ENCODE data around the gene KLHL17. TPM values are rescaled to one million over a fixed set of nuclear protein-coding genes. Genes with fewer than 3 reads are reported as not detected.

KLHL17 gene
- total RNA-seq, 1 donor from 2014 or later = 19.6 TPM

DNA sequence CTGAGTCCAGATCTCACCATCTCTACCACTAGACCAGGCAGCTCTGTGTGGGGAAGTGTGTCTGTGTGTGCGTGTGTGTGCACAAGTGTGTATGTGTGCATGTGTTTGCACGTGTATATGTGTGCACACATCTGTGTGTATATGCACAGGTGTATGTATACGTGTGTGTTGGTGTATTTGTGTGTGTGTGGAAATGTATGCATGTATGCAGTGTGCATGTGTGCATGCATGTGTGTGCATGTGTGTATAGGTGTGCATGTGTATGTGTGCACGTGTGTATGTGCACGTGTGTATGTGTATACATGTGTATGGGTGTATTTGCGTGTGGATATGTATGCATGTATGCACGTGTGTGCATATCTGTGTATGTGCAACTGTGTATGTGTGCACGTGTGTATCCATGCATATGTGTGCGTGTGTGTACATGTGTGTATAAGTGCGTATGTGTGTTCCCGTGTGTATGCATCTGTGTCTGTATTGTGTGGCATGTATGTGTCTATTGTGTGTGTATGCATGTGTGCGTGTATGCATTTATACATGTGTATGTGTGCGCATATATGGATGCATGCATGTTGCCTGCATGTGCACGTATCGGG is 9.0 kb downstream of the KLHL17 start:
- no peak for DNase-seq (ENCODE audit: extremely low spot score in 2 of 2)
- Histone ChIP-seq H3K4me1 (peaks cover 36% of the 10 kb centered on the region), H3K9me3 (no peaks in the 10 kb centered on the region), H3K27me3 (peaks cover 4% of the 10 kb centered on the region), H3K4me3 (no peak overlapping the region), H3K36me3 (no peaks in the 10 kb centered on the region), H3K27ac (no peak overlapping the region)
- no peak for TF ChIP-seq POLR2A (IDR thresholded peaks at IDR 0.05)
- TF ChIP-seq POLR2AphosphoS5 (IDR thresholded peaks at IDR 0.05; ENCODE audit: insufficient read depth in 1 of 2, low read depth in 1 of 2) = no peak
- TF ChIP-seq, protein P1, sequence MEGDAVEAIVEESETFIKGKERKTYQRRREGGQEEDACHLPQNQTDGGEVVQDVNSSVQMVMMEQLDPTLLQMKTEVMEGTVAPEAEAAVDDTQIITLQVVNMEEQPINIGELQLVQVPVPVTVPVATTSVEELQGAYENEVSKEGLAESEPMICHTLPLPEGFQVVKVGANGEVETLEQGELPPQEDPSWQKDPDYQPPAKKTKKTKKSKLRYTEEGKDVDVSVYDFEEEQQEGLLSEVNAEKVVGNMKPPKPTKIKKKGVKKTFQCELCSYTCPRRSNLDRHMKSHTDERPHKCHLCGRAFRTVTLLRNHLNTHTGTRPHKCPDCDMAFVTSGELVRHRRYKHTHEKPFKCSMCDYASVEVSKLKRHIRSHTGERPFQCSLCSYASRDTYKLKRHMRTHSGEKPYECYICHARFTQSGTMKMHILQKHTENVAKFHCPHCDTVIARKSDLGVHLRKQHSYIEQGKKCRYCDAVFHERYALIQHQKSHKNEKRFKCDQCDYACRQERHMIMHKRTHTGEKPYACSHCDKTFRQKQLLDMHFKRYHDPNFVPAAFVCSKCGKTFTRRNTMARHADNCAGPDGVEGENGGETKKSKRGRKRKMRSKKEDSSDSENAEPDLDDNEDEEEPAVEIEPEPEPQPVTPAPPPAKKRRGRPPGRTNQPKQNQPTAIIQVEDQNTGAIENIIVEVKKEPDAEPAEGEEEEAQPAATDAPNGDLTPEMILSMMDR (IDR thresholded peaks at IDR 0.05) = no peak
- intact Hi-C loops (cut with DNase I) = no loop called here

DNA sequence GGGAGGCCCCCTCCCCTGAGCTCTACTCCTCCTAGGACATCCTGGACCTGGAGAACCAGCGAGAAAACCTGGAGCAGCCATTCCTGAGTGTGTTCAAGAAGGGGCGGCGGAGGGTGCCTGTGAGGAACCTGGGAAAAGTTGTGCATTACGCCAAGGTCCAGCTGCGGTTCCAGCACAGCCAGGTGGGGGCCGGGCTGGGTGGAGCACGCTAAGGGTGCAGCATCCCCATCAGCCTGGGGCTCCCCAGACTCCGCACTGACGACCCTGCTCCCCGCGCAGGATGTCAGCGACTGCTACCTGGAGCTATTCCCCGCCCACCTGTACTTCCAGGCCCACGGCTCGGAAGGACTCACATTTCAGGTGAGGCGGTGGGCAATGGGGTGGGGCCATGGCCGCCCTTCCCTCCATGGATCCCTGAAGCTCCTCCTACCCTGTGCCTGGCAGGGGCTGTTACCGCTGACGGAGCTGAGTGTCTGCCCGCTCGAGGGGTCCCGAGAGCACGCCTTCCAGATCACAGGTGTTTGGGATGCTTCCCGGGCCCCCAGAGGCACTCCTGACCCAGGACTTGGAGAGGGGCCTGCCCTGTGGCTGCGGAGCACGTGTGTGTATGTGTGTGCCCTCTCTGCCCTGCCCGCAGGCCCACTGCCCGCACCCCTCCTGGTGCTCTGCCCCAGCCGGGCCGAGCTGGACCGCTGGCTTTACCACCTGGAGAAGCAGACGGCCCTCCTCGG is 10.0 kb downstream of the KLHL17 start:
- H3K27me3 ChIP-seq = peaks cover 4% of the 10 kb centered on the region
- no peak overlapping the region for H3K4me3 ChIP-seq
- no peak overlapping the region for H3K27ac ChIP-seq
- H3K9me3 ChIP-seq = no peaks in the 10 kb centered on the region
- intact Hi-C loops (cut with DNase I) = no loop called here
- peaks cover 39% of the 10 kb centered on the region for H3K4me1 ChIP-seq
- TF ChIP-seq POLR2AphosphoS5 (IDR thresholded peaks at IDR 0.05; ENCODE audit: insufficient read depth in 1 of 2, low read depth in 1 of 2) (no peak), POLR2A (IDR thresholded peaks at IDR 0.05) (no peak)
- TF ChIP-seq, protein P1 (IDR thresholded peaks at IDR 0.05) = no peak
- no peak for DNase-seq (ENCODE audit: extremely low spot score in 2 of 2)
- H3K36me3 ChIP-seq = no peaks in the 10 kb centered on the region

DNA sequence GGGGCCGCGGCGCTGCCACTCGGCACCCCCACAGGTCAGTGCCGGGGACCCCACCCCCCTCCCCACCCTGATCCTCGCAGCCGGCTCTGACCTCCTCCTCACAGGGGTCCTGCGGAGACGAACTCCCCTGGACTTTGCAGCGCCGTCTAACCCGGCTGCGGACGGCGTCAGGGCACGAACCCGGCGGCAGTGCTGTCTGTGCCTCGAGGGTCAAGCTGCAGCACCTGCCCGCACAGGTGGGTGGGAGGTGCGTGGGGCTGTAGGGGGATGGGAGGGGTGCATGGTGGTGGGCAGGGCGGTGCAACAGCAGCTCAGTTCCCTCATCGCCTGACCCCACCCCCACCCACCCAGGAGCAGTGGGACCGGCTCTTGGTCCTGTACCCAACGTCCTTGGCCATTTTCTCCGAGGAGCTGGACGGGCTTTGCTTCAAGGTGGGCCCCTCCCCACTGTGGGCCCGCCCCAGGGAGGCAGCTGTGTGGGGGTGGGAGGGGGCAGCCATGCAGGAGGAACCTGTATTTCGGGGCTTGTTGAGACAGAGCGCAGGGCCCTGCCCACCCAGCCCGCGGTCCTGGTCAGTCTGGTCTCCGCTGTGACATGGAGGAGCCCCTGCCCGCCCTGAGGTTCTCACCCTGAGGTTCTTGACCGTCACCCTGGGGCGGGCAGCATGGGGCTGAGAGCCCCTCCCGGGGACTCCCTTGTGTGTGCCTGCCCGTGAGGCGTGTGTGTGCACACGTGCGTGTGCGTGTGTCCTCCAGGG is 10.8 kb downstream of the KLHL17 start:
- TF ChIP-seq POLR2AphosphoS5 (IDR thresholded peaks at IDR 0.05; ENCODE audit: insufficient read depth in 1 of 2, low read depth in 1 of 2) = no peak
- no peak for TF ChIP-seq POLR2A (IDR thresholded peaks at IDR 0.05)
- TF ChIP-seq, protein P1 (IDR thresholded peaks at IDR 0.05) = no peak
- H3K27ac ChIP-seq = no peak overlapping the region
- H3K36me3 ChIP-seq = no peaks in the 10 kb centered on the region
- H3K9me3 ChIP-seq = no peaks in the 10 kb centered on the region
- intact Hi-C loops (cut with DNase I) = no loop called here
- no peak overlapping the region for H3K4me3 ChIP-seq
- no peak for DNase-seq (ENCODE audit: extremely low spot score in 2 of 2)
- H3K4me1 ChIP-seq = peaks cover 41% of the 10 kb centered on the region
- peaks cover 4% of the 10 kb centered on the region for H3K27me3 ChIP-seq

DNA sequence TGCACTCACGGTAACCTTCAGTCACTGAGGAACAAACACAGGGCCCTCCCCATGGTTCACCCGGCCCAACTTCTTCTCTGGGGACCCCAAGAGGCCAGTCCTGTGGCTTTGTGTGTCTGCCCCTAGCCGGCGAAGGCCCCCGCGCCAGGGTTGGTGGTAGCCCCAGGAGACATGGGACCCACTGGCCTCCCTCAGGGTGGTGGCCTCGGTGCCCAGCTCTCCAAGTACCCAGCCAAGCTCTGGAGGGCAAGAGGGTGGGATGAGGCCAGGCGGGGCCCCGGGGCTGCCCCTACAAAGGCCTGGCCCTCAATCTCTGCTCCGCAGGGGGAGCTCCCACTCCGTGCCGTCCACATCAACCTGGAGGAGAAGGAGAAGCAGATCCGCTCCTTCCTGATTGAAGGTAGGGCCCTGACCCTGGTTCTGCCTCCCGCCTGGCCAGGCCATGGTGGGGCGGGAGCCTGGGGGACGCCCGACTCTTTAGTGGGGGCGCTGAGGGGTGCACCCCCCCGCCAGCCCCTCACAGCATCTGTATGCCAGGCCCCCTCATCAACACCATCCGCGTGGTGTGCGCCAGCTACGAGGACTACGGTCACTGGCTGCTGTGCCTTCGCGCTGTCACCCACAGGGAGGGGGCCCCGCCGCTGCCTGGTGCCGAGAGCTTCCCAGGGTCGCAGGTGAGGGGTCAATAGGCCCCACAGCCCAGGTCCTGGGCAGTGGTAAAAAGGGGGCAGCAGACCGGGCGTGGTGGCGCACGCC is 11.5 kb downstream of the KLHL17 start:
- H3K27me3 ChIP-seq = peaks cover 4% of the 10 kb centered on the region
- no peak overlapping the region for H3K4me3 ChIP-seq
- no peaks in the 10 kb centered on the region for H3K36me3 ChIP-seq
- no peak for DNase-seq (ENCODE audit: extremely low spot score in 2 of 2)
- no peak overlapping the region for H3K27ac ChIP-seq
- intact Hi-C loops (cut with DNase I) = no loop called here
- peaks cover 39% of the 10 kb centered on the region for H3K4me1 ChIP-seq
- TF ChIP-seq, protein P1 (IDR thresholded peaks at IDR 0.05) = no peak
- TF ChIP-seq POLR2A (IDR thresholded peaks at IDR 0.05) = no peak
- no peak for TF ChIP-seq POLR2AphosphoS5 (IDR thresholded peaks at IDR 0.05; ENCODE audit: insufficient read depth in 1 of 2, low read depth in 1 of 2)
- H3K9me3 ChIP-seq = no peaks in the 10 kb centered on the region

Measured in vagina (tissue), 2 donors.